Neuronal stem cell (in vitro differentiated cells): ENCODE measurements around the gene ALAS2. TPM values are rescaled to one million over a fixed set of nuclear protein-coding genes. Genes with fewer than 3 reads are reported as not detected.
"Not testable (repeated sequence)": the region's sequence is repeated elsewhere in the genome, so short reads cannot be mapped to it uniquely, and the experiment has no call there.

Source experiments
- DNase-seq: peaks from one replicate; pipeline ENCODE4 v3.0.0-alpha.2; 2013; ENCODE audit warnings: low spot score
- H2AFZ ChIP-seq: one replicate; pipeline ENCODE4 v1.6.1; 2013; ENCODE audit warnings: mild to moderate bottlenecking, low read length, inconsistent platforms
- H2AK5ac ChIP-seq: 2 replicates; pipeline ENCODE4 v1.6.1; 2013; ENCODE audit warnings: low read depth, mild to moderate bottlenecking, inconsistent platforms, low read length, moderate library complexity, mixed read lengths
- H2BK120ac ChIP-seq: 2 replicates; pipeline ENCODE4 v1.6.1; 2013; ENCODE audit warnings: low read depth, mild to moderate bottlenecking, inconsistent platforms, low read length, moderate library complexity, mixed read lengths
- H2BK12ac ChIP-seq: one replicate; pipeline ENCODE4 v1.6.1; 2013; ENCODE audit warnings: low read length, inconsistent platforms
- H2BK15ac ChIP-seq: 2 replicates; pipeline ENCODE4 v1.6.1; 2013; ENCODE audit warnings: mild to moderate bottlenecking, low read length, inconsistent platforms, mixed read lengths
- H2BK5ac ChIP-seq: one replicate; pipeline ENCODE4 v1.6.1; 2013; ENCODE audit warnings: inconsistent platforms, mild to moderate bottlenecking, low read length, moderate library complexity
- H3K14ac ChIP-seq: one replicate; pipeline ENCODE4 v1.6.1; 2013; ENCODE audit warnings: low read length, inconsistent platforms
- H3K18ac ChIP-seq: 2 replicates; pipeline ENCODE4 v1.6.1; 2013; ENCODE audit warnings: low read length, inconsistent platforms
- H3K23ac ChIP-seq: 2 replicates; pipeline ENCODE4 v1.6.1; 2013; ENCODE audit warnings: low read depth, mild to moderate bottlenecking, mixed read lengths, low read length, inconsistent platforms; ENCODE audit not compliant: poor library complexity
- H3K27ac ChIP-seq: replicated peaks from 3 replicates; pipeline ENCODE4 v1.5.1; 2013; ENCODE audit warnings: low read length, inconsistent platforms
- H3K27me3 ChIP-seq, 3 experiments: 2 replicates each; pipeline ENCODE4 v1.6.1; 2013; ENCODE audit warnings: low read length in 3 of 3, mild to moderate bottlenecking in 2 of 3, inconsistent platforms in 1 of 3, low read depth in 1 of 3, mixed read lengths in 1 of 3, moderate library complexity in 1 of 3; ENCODE audit not compliant: control insufficient read depth in 3 of 3, insufficient read depth in 3 of 3
- H3K36me3 ChIP-seq, 2 donors: replicated peaks in 1 of 2; 2 replicates each; pipeline ENCODE4 v1.6.1; 2013; ENCODE audit warnings: low read length in 2 of 2; ENCODE audit not compliant: control insufficient read depth in 2 of 2, insufficient read depth in 2 of 2
- H3K4ac ChIP-seq: 2 replicates; pipeline ENCODE4 v1.6.1; 2013; ENCODE audit warnings: inconsistent platforms, mild to moderate bottlenecking, low read length, moderate library complexity
- H3K4me1 ChIP-seq, 2 donors: 1 replicate in 1 of 2; 2 replicates in 1 of 2; pipeline ENCODE4 v1.6.1; 2013; ENCODE audit warnings: low read length in 2 of 2, low read depth in 1 of 2; ENCODE audit not compliant: control insufficient read depth in 2 of 2, insufficient read depth in 1 of 2
- H3K4me2 ChIP-seq: one replicate; pipeline ENCODE4 v1.6.1; 2013; ENCODE audit warnings: mild to moderate bottlenecking, low read length, inconsistent platforms; ENCODE audit not compliant: insufficient read depth, poor library complexity, severe bottlenecking
- H3K4me3 ChIP-seq, 2 donors: 2 replicates each; pipeline ENCODE4 v1.5.1; 2013; ENCODE audit warnings: low read length in 2 of 2, mild to moderate bottlenecking in 2 of 2, inconsistent platforms in 1 of 2, moderate library complexity in 1 of 2
- H3K79me1 ChIP-seq: one replicate; pipeline ENCODE4 v1.6.1; 2013; ENCODE audit warnings: low read depth, mild to moderate bottlenecking, inconsistent platforms, low read length, moderate library complexity
- H3K9ac ChIP-seq: one replicate; pipeline ENCODE4 v1.6.1; 2013; ENCODE audit warnings: mild to moderate bottlenecking, low read depth, low read length, inconsistent platforms; ENCODE audit not compliant: poor library complexity
- H3K9me3 ChIP-seq, 2 donors: replicated peaks in 1 of 2; 2 replicates each; pipeline versions ENCODE3 to v1.6.1; 2013; ENCODE audit warnings: low read length in 2 of 2, mild to moderate bottlenecking in 2 of 2, inconsistent platforms in 1 of 2, low read depth in 1 of 2, mixed read lengths in 1 of 2, moderate library complexity in 1 of 2; ENCODE audit not compliant: control insufficient read depth in 2 of 2, insufficient read depth in 1 of 2
- H4K8ac ChIP-seq: one replicate; pipeline ENCODE4 v1.6.1; 2013; ENCODE audit warnings: low read depth, mild to moderate bottlenecking, inconsistent platforms, low read length, moderate library complexity
- H4K91ac ChIP-seq: one replicate; pipeline ENCODE4 v1.6.1; 2013; ENCODE audit warnings: low read length, low read depth, mild to moderate bottlenecking, inconsistent platforms; ENCODE audit not compliant: poor library complexity
- WGBS, 2 donors: extraction: QIAGEN DNeasy Blood & Tissue Kit; methylation state at CpG; one replicate each; pipeline ENCODE4 v1.1.7; 2013; ENCODE audit warnings: missing lambda C conversion rate in 2 of 2, mixed read lengths in 1 of 2; ENCODE audit not compliant: insufficient read length in 2 of 2, insufficient replicate concordance in 1 of 2; ENCODE audit errors: extremely low coverage in 2 of 2; 5-methylcytosine and 5-hydroxymethylcytosine counted together
- polyA plus RNA-seq, 2 experiments: library from polyadenylated mRNA; stranded (reverse); fragments of 200-250 nt; gene quantifications; one replicate each; pipeline ENCODE4 v1.2.3, GENCODE V29; 2013

Gene ALAS2
- 0.06 TPM for polyA plus RNA-seq (2013, experiment 1 of 2)
- 0.08 TPM for polyA plus RNA-seq (2013, experiment 2 of 2)

GRCh38 chrX:55030271-55031205, at the start of gene ALAS2:
TSS of gene ALAS2 (minus strand) at chrX:55030977. CDS start at chrX:55026000, 4,977 bp downstream.
- Histone ChIP-seq H2BK12ac (no peak within 1 kb of the TSS), H2BK15ac (no peak within 1 kb of the TSS), H3K14ac (no peak within 1 kb of the TSS), H2AFZ (no peak within 1 kb of the TSS), H3K4ac (no peak within 1 kb of the TSS), H3K4me1 (no peaks in the 10 kb centered on the region), H3K23ac (no peak within 1 kb of the TSS), H2BK5ac (no peak within 1 kb of the TSS), H3K4me3 (no peak within 1 kb of the TSS), H2AK5ac (no peak within 1 kb of the TSS), H4K91ac (no peak within 1 kb of the TSS), H3K27ac (no peak within 1 kb of the TSS), H3K79me1 (no peaks in the 10 kb centered on the region), H3K27me3 (no peaks in the 10 kb centered on the region), H2BK120ac (no peak within 1 kb of the TSS), H3K18ac (no peak within 1 kb of the TSS), H3K36me3 (no peaks in the 10 kb centered on the region), H3K9ac (no peak within 1 kb of the TSS), H4K8ac (no peak within 1 kb of the TSS), H3K9me3 (no peaks in the 10 kb centered on the region), H3K4me2 (no peak within 1 kb of the TSS)
- no peak for DNase-seq
- WGBS, 2 donors: no CpG with 5 or more reads among the region's 7 CpGs

- H3K4ac ChIP-seq: no peak within 1 kb of the TSS
- H3K79me1 ChIP-seq: no peaks in the 10 kb centered on the region
- H2BK120ac ChIP-seq: no peak within 1 kb of the TSS
- H3K23ac ChIP-seq: no peak within 1 kb of the TSS
- H2AFZ ChIP-seq: no peak within 1 kb of the TSS
- no peak within 1 kb of the TSS for H3K14ac ChIP-seq
- H2BK5ac ChIP-seq: no peak within 1 kb of the TSS
- H2BK12ac ChIP-seq: no peak within 1 kb of the TSS
- no peak for DNase-seq
- H4K8ac ChIP-seq: no peak within 1 kb of the TSS
- no peak within 1 kb of the TSS for H2AK5ac ChIP-seq
- no peak within 1 kb of the TSS for H3K27ac ChIP-seq
- no peaks in the 10 kb centered on the region for H3K27me3 ChIP-seq
- no peak within 1 kb of the TSS for H3K4me2 ChIP-seq
- no peaks in the 10 kb centered on the region for H3K4me1 ChIP-seq
- H4K91ac ChIP-seq: no peak within 1 kb of the TSS
- H3K9me3 ChIP-seq: no peaks in the 10 kb centered on the region
- no peak within 1 kb of the TSS for H2BK15ac ChIP-seq
- no peak within 1 kb of the TSS for H3K4me3 ChIP-seq
- H3K9ac ChIP-seq: no peak within 1 kb of the TSS
- no peak within 1 kb of the TSS for H3K18ac ChIP-seq
- no CpG with 5 or more reads among the region's 36 CpGs for WGBS, 2 donors
- H3K36me3 ChIP-seq: no peaks in the 10 kb centered on the region
These were observed 44.2 kb upstream of the ALAS2 start, which contains the start of gene PAGE2B for GRCh38 chrX:55074851-55075467. TSS of gene PAGE2B (plus strand) at chrX:55075030. CDS start at chrX:55076042, 1,012 bp downstream.

- Histone ChIP-seq H3K4ac (no peak overlapping the region), H3K36me3 (no peaks in the 10 kb centered on the region), H3K18ac (no peak overlapping the region), H3K4me1 (no peaks in the 10 kb centered on the region), H2BK15ac (no peak overlapping the region), H2BK120ac (no peak overlapping the region), H3K79me1 (no peaks in the 10 kb centered on the region), H3K23ac (no peak overlapping the region), H3K4me3 (no peak overlapping the region), H3K14ac (no peak overlapping the region), H3K27ac (no peak overlapping the region), H4K91ac (no peak overlapping the region), H4K8ac (no peak overlapping the region), H3K9ac (no peak overlapping the region), H3K27me3 (no peaks in the 10 kb centered on the region), H3K9me3 (no peaks in the 10 kb centered on the region), H2AFZ (no peak overlapping the region), H2BK12ac (no peak overlapping the region), H3K4me2 (no peak overlapping the region), H2BK5ac (no peak overlapping the region), H2AK5ac (no peak overlapping the region)
- no CpG with 5 or more reads among the region's 3 CpGs for WGBS, 2 donors
- no peak for DNase-seq
These were observed 41.5 kb upstream of the ALAS2 start for GRCh38 chrX:55072286-55072685.

GRCh38 chrX:55067180-55067579, 36.4 kb upstream of the ALAS2 start:
- not testable (repeated sequence) for H4K91ac ChIP-seq, H3K14ac ChIP-seq, H2BK15ac ChIP-seq, H3K79me1 ChIP-seq, H3K27me3 ChIP-seq, H2AK5ac ChIP-seq, H3K4me1 ChIP-seq, H3K18ac ChIP-seq, H3K4ac ChIP-seq, H3K9ac ChIP-seq, H4K8ac ChIP-seq, H2BK5ac ChIP-seq, H2AFZ ChIP-seq, H3K23ac ChIP-seq, H3K4me3 ChIP-seq, H3K9me3 ChIP-seq, H2BK120ac ChIP-seq, H3K4me2 ChIP-seq, H3K36me3 ChIP-seq, H3K27ac ChIP-seq, DNase-seq, H2BK12ac ChIP-seq
- no CpG with 5 or more reads among the region's 2 CpGs for WGBS, 2 donors
